PC-9 (cell line): ENCODE measurements around the gene REPS1. TPM values are rescaled to one million over a fixed set of nuclear protein-coding genes. Genes with fewer than 3 reads are reported as not detected.
A peak's percentile ranks its signal among the peaks of the same experiment; 100 is the strongest.

Experiments
- BruUV-seq: library from RNA; stranded (reverse); fragments of 400-500 nt; replicated peaks from 2 replicates; lab custom pipeline; 2021; lab: Mats Ljungman, UMichigan
- CTCF ChIA-PET: fragments of 300-600 bp; sonication (Branson Sonifier 250); formaldehyde crosslinking; loops from one replicate; lab custom pipeline; 2022; ENCODE audit warnings: antibody characterized with exemption; lab: Charles Lee
- POLR2A ChIA-PET: fragments of 300-600 bp; sonication (Branson Sonifier 250); formaldehyde crosslinking; loops from one replicate; lab custom pipeline; 2022; ENCODE audit warnings: antibody characterized with exemption; ENCODE audit not compliant: unreplicated experiment; lab: Charles Lee
- DNase-seq, 2 experiments: peaks; one replicate each; pipeline versions ENCODE4 v3.0.0 to v3.0.0-alpha.2; 2015 to 2022; ENCODE audit warnings: mixed read lengths in 1 of 2
- H2AFZ ChIP-seq: fragments of 200-600 bp; sonication (generic); 2 replicates; pipeline ENCODE4 v1.8.1; 2017; ENCODE audit warnings: antibody characterized with exemption
- H3F3A ChIP-seq: fragments of 200-600 bp; sonication (generic); 2 replicates; pipeline ENCODE4 v1.8.1; 2017; ENCODE audit warnings: antibody characterized with exemption, mild to moderate bottlenecking, low read depth; ENCODE audit not compliant: insufficient read depth
- H3K27ac ChIP-seq: fragments of 200-600 bp; sonication (generic); 2 replicates; pipeline ENCODE4 v1.6.1; 2016; ENCODE audit warnings: mixed run types
- H3K27me3 ChIP-seq: fragments of 200-600 bp; sonication (generic); 2 replicates; pipeline ENCODE4 v1.6.1; 2016; ENCODE audit warnings: low read depth, mixed run types; ENCODE audit not compliant: insufficient read depth
- H3K36me3 ChIP-seq: fragments of 200-600 bp; sonication (generic); 2 replicates; pipeline ENCODE4 v1.6.1; 2016; ENCODE audit warnings: low read depth, mixed run types
- H3K4me1 ChIP-seq: fragments of 200-600 bp; sonication (generic); replicated peaks from 2 replicates; pipeline ENCODE4 v1.6.1; 2016; ENCODE audit warnings: mixed run types; ENCODE audit not compliant: insufficient read depth
- H3K4me2 ChIP-seq: fragments of 200-600 bp; sonication (generic); 2 replicates; pipeline ENCODE4 v1.6.1; 2017; ENCODE audit warnings: mixed run types
- H3K4me3 ChIP-seq: fragments of 200-600 bp; sonication (generic); 2 replicates; pipeline ENCODE4 v1.6.1; 2016; ENCODE audit warnings: mixed run types
- H3K79me2 ChIP-seq: fragments of 200-600 bp; sonication (generic); 2 replicates; pipeline ENCODE4 v1.6.1; 2017; ENCODE audit warnings: low read depth, mixed run types
- H3K9me2 ChIP-seq: fragments of 200-600 bp; sonication (generic); 2 replicates; pipeline ENCODE4 v1.8.1; 2017; ENCODE audit warnings: mild to moderate bottlenecking; ENCODE audit not compliant: insufficient read depth
- H3K9me3 ChIP-seq: fragments of 200-600 bp; sonication (generic); 2 replicates; pipeline ENCODE4 v1.8.1; 2016; ENCODE audit warnings: low read depth; ENCODE audit not compliant: insufficient read depth
- H4K20me1 ChIP-seq: fragments of 200-600 bp; sonication (generic); 2 replicates; pipeline ENCODE4 v1.8.1; 2017; ENCODE audit not compliant: insufficient read depth
- CTCF ChIP-seq: fragments of 200-600 bp; sonication (generic); conservative IDR thresholded peaks from 2 replicates; pipeline ENCODE4 v1.6.1; 2017; ENCODE audit warnings: mixed run types, antibody characterized with exemption, mild to moderate bottlenecking, moderate library complexity
- EZH2 ChIP-seq: fragments of 200-600 bp; sonication (generic); IDR thresholded peaks from 2 replicates; pipeline ENCODE4 v1.8.0; 2017; ENCODE audit warnings: antibody characterized with exemption, low read depth
- intact Hi-C: fragments of 100-400 bp; cut with micrococcal nuclease; formaldehyde crosslinking; loops from one replicate; pipeline ENCODE4 v1.10.0; 2022; ENCODE audit not compliant: unreplicated experiment
- total RNA-seq: library from RNA; stranded (reverse); gene quantifications from 2 replicates; pipeline ENCODE4 v1.2.3, GENCODE V29; 2021

The REPS1 gene
- total RNA-seq, 1 experiment from 2014 or later: 39.6 TPM

- Histone ChIP-seq H3K27ac (no peak overlapping the region), H3F3A (no peaks in the 10 kb centered on the region), H2AFZ (no peak overlapping the region), H3K9me3 (no peaks in the 10 kb centered on the region), H3K27me3 (no peaks in the 10 kb centered on the region), H3K36me3 (no peaks in the 10 kb centered on the region), H3K4me3 (no peak overlapping the region), H3K4me1 (0 out of 2 replicates have a peak, but pooled peaks cover 6% of the 10 kb centered on the region), H3K79me2 (no peaks in the 10 kb centered on the region), H4K20me1 (no peaks in the 10 kb centered on the region), H3K4me2 (no peak overlapping the region), H3K9me2 (no peaks in the 10 kb centered on the region)
- no peak for DNase-seq
- TF ChIP-seq CTCF (no peak), EZH2 (no peak)
- intact Hi-C loops: no loop called here
- ChIA-PET POLR2A (no interaction called here), CTCF (interaction anchor here (0.6 kb wide), 1 partner anchor 309 kb away, joined by 6 read pairs; no protein-coding TSS in a partner anchor)
- BruUV-seq: no TSS peak
Observed at GRCh38 chr6:139011980-139012379, 23.9 kb upstream of the REPS1 start.

GRCh38 chr6:139010674-139011073 lies 22.6 kb upstream of the REPS1 start:
- no peaks in the 10 kb centered on the region for H3K9me2 ChIP-seq
- no peaks in the 10 kb centered on the region for H3K36me3 ChIP-seq
- H3K4me1 ChIP-seq: 0 out of 2 replicates have a peak, but pooled peaks cover under 1% of the 10 kb centered on the region
- no peaks in the 10 kb centered on the region for H3K27me3 ChIP-seq
- intact Hi-C loops: no loop called here
- H4K20me1 ChIP-seq: no peaks in the 10 kb centered on the region
- H3K9me3 ChIP-seq: no peaks in the 10 kb centered on the region
- CTCF ChIA-PET: no interaction called here
- H2AFZ ChIP-seq: no peak overlapping the region
- TF ChIP-seq CTCF (no peak), EZH2 (no peak)
- H3K79me2 ChIP-seq: no peaks in the 10 kb centered on the region
- no peak overlapping the region for H3K4me3 ChIP-seq
- no peak overlapping the region for H3K4me2 ChIP-seq
- H3K27ac ChIP-seq: no peak overlapping the region
- no TSS peak for BruUV-seq
- H3F3A ChIP-seq: no peaks in the 10 kb centered on the region
- POLR2A ChIA-PET: no interaction called here
- DNase-seq: peak in 1 of 2 experiments; percentile 22

GRCh38 chr6:139008117-139008516 lies 20.1 kb upstream of the REPS1 start:
- no peak for TF ChIP-seq CTCF
- TF ChIP-seq EZH2: no peak
- Histone ChIP-seq H3F3A (no peaks in the 10 kb centered on the region), H3K27ac (no peak overlapping the region), H3K79me2 (no peaks in the 10 kb centered on the region), H3K4me2 (no peak overlapping the region), H3K36me3 (no peaks in the 10 kb centered on the region), H3K4me3 (no peak overlapping the region), H4K20me1 (no peaks in the 10 kb centered on the region), H3K9me2 (no peaks in the 10 kb centered on the region), H2AFZ (no peak overlapping the region), H3K4me1 (no peaks in the 10 kb centered on the region), H3K9me3 (no peaks in the 10 kb centered on the region), H3K27me3 (no peaks in the 10 kb centered on the region)
- BruUV-seq: no TSS peak
- DNase-seq: no peak
- intact Hi-C loops: no loop called here
- POLR2A ChIA-PET: no interaction called here
- CTCF ChIA-PET: no interaction called here
